Suprapubic skin (tissue), 4 donors: Measurements from ENCODE around the gene OR2T12. TPM values are rescaled to one million over a fixed set of nuclear protein-coding genes. Genes with fewer than 3 reads are reported as not detected.

Experiments used
- DNase-seq, 2 donors: peaks; one replicate each; pipeline ENCODE4 v3.0.0-alpha.2; 2019; ENCODE audit warnings: low spot score in 2 of 2
- H3K27ac ChIP-seq: fragments of 200-600 bp; sonication (generic); one replicate; pipeline ENCODE4 v1.5.1; 2019
- H3K27me3 ChIP-seq: fragments of 200-600 bp; sonication (generic); one replicate; pipeline ENCODE4 v1.5.1; 2019
- H3K36me3 ChIP-seq: fragments of 200-600 bp; sonication (generic); one replicate; pipeline ENCODE4 v1.5.1; 2019
- H3K4me1 ChIP-seq: fragments of 200-600 bp; sonication (generic); one replicate; pipeline ENCODE4 v1.5.1; 2019
- H3K4me3 ChIP-seq: fragments of 200-600 bp; sonication (generic); one replicate; pipeline ENCODE4 v1.5.1; 2019; ENCODE audit warnings: mild to moderate bottlenecking
- H3K9me3 ChIP-seq: fragments of 200-600 bp; sonication (generic); one replicate; pipeline ENCODE4 v1.5.1; 2019
- CTCF ChIP-seq, 2 donors: fragments of 200-600 bp in 1 of 2; fragments of 450-650 bp in 1 of 2; sonication (generic) in 1 of 2; IDR thresholded peaks; one replicate each; pipeline ENCODE4 v1.5.1; 2016 to 2019; ENCODE audit warnings: antibody characterized with exemption in 2 of 2, mild to moderate bottlenecking in 1 of 2, moderate library complexity in 1 of 2
- EP300 ChIP-seq: sonication (generic); formaldehyde crosslinking; IDR thresholded peaks from one replicate; pipeline ENCODE4 v1.6.1; 2017; ENCODE audit warnings: antibody characterized with exemption
- POLR2AphosphoS5 ChIP-seq, 3 donors: sonication (generic); formaldehyde crosslinking; IDR thresholded peaks; one replicate each; pipeline ENCODE4 v1.6.1; 2017; ENCODE audit warnings: antibody characterized with exemption in 3 of 3
- WGBS: methylation state at CpG from one replicate; pipeline ENCODE4 v1.1.5; 2018; 5-methylcytosine and 5-hydroxymethylcytosine counted together
- total RNA-seq, 4 donors: library from RNA; depleted of rRNA; stranded (reverse); fragments of >200 nt; gene quantifications; one replicate each; pipeline ENCODE4 v1.1.0, GENCODE V29; 2016

OR2T12 gene
- total RNA-seq, 4 donors from 2014 or later = not detected

GRCh38 chr1:248243204-248243603, 60.0 kb downstream of the OR2T12 start:
- WGBS = 16% methylated on average over 14 of the region's 14 CpGs
- no peaks in the 10 kb centered on the region for H3K4me1 ChIP-seq
- TF ChIP-seq EP300 = no peak
- peak in 1 of 2 donors; percentile 43 for TF ChIP-seq CTCF (IDR thresholded peaks at IDR 0.05)
- TF ChIP-seq POLR2AphosphoS5 (IDR thresholded peaks at IDR 0.05) = no peak
- no peaks in the 10 kb centered on the region for H3K36me3 ChIP-seq
- no peak overlapping the region for H3K27ac ChIP-seq
- no peak for DNase-seq
- no peaks in the 10 kb centered on the region for H3K27me3 ChIP-seq
- H3K4me3 ChIP-seq = no peak overlapping the region
- H3K9me3 ChIP-seq = no peaks in the 10 kb centered on the region

Other genes with a start within 250 kb of the OR2T12 start
- gene OR2L13, start 208.2 kb downstream of the OR2T12 start, total RNA-seq = not detected
- gene OR2M5, start 158.3 kb downstream of the OR2T12 start, total RNA-seq = not detected
- gene OR2M2, start 128.6 kb downstream of the OR2T12 start, total RNA-seq = not detected
- gene OR2M3, start 106.2 kb downstream of the OR2T12 start, total RNA-seq = not detected
- gene OR2M4, start 72.0 kb downstream of the OR2T12 start, total RNA-seq = not detected
- gene OR2T33, start 25.4 kb downstream of the OR2T12 start, total RNA-seq = under 1 TPM in 1 of 4 donors, not detected in 3; 0.34 TPM
- gene OR2M7, start 21.1 kb upstream of the OR2T12 start, total RNA-seq = not detected
- gene OR14C36, start 45.4 kb upstream of the OR2T12 start, total RNA-seq = not detected
- not detected for gene OR2T4, start 58.2 kb upstream of the OR2T12 start, total RNA-seq
- not detected for gene OR2T6, start 72.3 kb upstream of the OR2T12 start, total RNA-seq
- not detected for gene OR2T1, start 99.6 kb upstream of the OR2T12 start, total RNA-seq
- gene OR2T2, start 142.2 kb upstream of the OR2T12 start, total RNA-seq = under 1 TPM in 1 of 4 donors, not detected in 3; 0.31 TPM
- not detected for gene OR2T3, start 169.9 kb upstream of the OR2T12 start, total RNA-seq
- not detected for gene OR2T5, start 185.2 kb upstream of the OR2T12 start, total RNA-seq
- gene OR2G6, start 204.6 kb upstream of the OR2T12 start, total RNA-seq = under 1 TPM in 2 of 4 donors, not detected in 2; 0.10 to 0.98 TPM